GM23248 (cell line): ENCODE results near the gene SOX5.
"Not testable (repeated sequence)": the region's sequence is repeated elsewhere in the genome, so short reads cannot be mapped to it uniquely, and the experiment has no call there.

Experiments
- EZH2 ChIP-seq: fragments of 200-600 bp; sonication (generic); IDR thresholded peaks from 2 replicates; pipeline ENCODE4 v1.6.1; 2018; ENCODE audit warnings: antibody characterized with exemption, mild to moderate bottlenecking; ENCODE audit not compliant: insufficient read depth, poor library complexity, severe bottlenecking
- EZH2phosphoT487 ChIP-seq: fragments of 200-600 bp; sonication (generic); IDR thresholded peaks from 2 replicates; pipeline ENCODE4 v1.6.1; 2018; ENCODE audit warnings: antibody characterized with exemption, moderate library complexity, mild to moderate bottlenecking, low read depth; ENCODE audit not compliant: insufficient read depth

GRCh38 chr12:23507785-23508184, 441.7 kb downstream of the SOX5 start:
- not testable (repeated sequence) for TF ChIP-seq EZH2phosphoT487, EZH2
